PC-9 (cell line): ENCODE data around the gene RPL34.

Source experiments
- CTCF ChIP-seq: fragments of 200-600 bp; sonication (generic); conservative IDR thresholded peaks from 2 replicates; pipeline ENCODE4 v1.6.1; 2017; ENCODE audit warnings: mixed run types, antibody characterized with exemption, mild to moderate bottlenecking, moderate library complexity
- EZH2 ChIP-seq: fragments of 200-600 bp; sonication (generic); IDR thresholded peaks from 2 replicates; pipeline ENCODE4 v1.8.0; 2017; ENCODE audit warnings: antibody characterized with exemption, low read depth

GRCh38 chr4:108620933-108621905, 843 bp downstream of the RPL34 start:
- TF ChIP-seq CTCF: no peak
- TF ChIP-seq EZH2: no peak
